Nephron progenitor cell (in vitro differentiated cells): ENCODE results near the gene GRID2.
A peak's percentile ranks its signal among the peaks of the same experiment; 100 is the strongest.

ENCODE experiments used
- DNase-seq: peaks from one replicate; pipeline ENCODE4 v3.0.0; 2021
- H3K27ac Mint-ChIP-seq: 2 replicates; pipeline ENCODE4 v1.8.0; 2021; ENCODE audit warnings: mild to moderate bottlenecking, moderate library complexity, mixed read lengths
- H3K27me3 Mint-ChIP-seq: 2 replicates; pipeline ENCODE4 v1.8.0; 2021; ENCODE audit warnings: mild to moderate bottlenecking, low read depth, mixed read lengths; ENCODE audit not compliant: poor library complexity
- H3K36me3 Mint-ChIP-seq: 2 replicates; pipeline ENCODE4 v1.8.0; 2021; ENCODE audit warnings: low read depth, mixed read lengths
- H3K4me1 Mint-ChIP-seq: 2 replicates; pipeline ENCODE4 v1.8.0; 2021; ENCODE audit warnings: mixed read lengths
- H3K4me3 Mint-ChIP-seq: 2 replicates; pipeline ENCODE4 v1.8.0; 2021; ENCODE audit warnings: mild to moderate bottlenecking, moderate library complexity, mixed read lengths
- H3K9me3 Mint-ChIP-seq: 2 replicates; pipeline ENCODE4 v1.8.0; 2021; ENCODE audit warnings: mild to moderate bottlenecking, moderate library complexity, mixed read lengths
- CTCF ChIP-seq: fragments of 200-600 bp; sonication (generic); IDR thresholded peaks from 2 replicates; pipeline ENCODE4 v1.5.0; 2021; ENCODE audit warnings: antibody characterized with exemption

GRID2 gene

DNA sequence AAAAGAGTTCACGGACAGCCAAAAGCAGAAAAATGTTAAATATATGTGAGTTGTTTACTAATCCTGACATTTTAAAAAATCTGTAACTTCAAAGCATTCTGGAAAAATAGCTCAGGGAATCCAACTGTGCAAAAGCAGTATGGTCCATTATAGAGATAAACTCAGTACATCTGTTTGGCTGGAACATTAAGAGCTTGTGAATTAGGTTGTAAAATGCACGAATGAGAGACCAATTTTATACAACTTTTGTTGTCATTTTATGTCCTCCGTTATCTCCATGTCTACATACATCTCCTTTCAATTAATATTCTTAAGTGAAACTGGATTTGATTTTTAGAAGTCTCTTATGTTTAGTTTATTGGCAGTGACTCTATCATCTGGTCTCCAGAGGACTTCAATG, 1157.8 kb downstream of the GRID2 start:
- H3K4me1 Mint-ChIP-seq, result no peaks in the 10 kb centered on the region
- H3K36me3 Mint-ChIP-seq, result no peaks in the 10 kb centered on the region
- H3K27me3 Mint-ChIP-seq, result peaks cover 4% of the 10 kb centered on the region
- TF ChIP-seq CTCF, result no peak
- no peak overlapping the region for H3K27ac Mint-ChIP-seq
- no peak for DNase-seq
- no peak overlapping the region for H3K4me3 Mint-ChIP-seq
- H3K9me3 Mint-ChIP-seq, result no peaks in the 10 kb centered on the region

GRCh38 chr4:93466446-93466845, 1162.7 kb downstream of the GRID2 start:
- peak; percentile 3 for DNase-seq
- Mint-ChIP-seq H3K4me1 (no peaks in the 10 kb centered on the region), H3K4me3 (no peak overlapping the region), H3K27me3 (peaks cover 4% of the 10 kb centered on the region), H3K36me3 (no peaks in the 10 kb centered on the region), H3K9me3 (no peaks in the 10 kb centered on the region), H3K27ac (no peak overlapping the region)
- no peak for TF ChIP-seq CTCF

DNA sequence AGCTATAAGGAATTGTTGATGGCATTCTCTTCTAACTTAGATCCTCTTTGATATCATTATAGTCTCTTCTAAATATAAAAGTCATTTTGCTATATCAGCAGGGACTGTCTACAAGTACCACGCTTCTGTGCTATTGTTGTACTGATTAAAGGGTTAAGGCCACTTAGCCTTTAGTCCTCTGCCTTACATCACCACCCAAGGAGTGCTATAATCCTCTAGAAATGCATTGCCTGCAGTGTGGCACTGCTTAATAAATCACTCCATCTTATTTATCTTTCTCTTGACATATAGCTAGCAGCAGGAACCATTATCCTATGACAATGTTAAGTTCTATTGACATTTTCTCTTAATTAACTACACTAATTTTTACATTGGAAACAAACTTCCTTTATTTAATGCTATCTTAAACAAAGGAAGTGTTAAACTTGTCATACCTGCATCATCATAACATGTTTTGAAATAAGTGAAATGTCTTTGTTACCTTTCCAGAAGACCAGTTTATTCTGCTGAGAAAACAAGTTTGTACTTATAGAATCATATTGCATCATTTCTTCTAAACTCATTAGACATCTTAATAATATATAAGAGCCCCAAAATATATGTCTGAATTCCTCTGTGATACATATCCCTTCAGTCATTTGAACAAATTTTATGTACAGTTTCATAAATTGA, 1163.9 kb downstream of the GRID2 start:
- no peak for TF ChIP-seq CTCF
- no peaks in the 10 kb centered on the region for H3K36me3 Mint-ChIP-seq
- H3K27ac Mint-ChIP-seq, result no peak overlapping the region
- H3K4me1 Mint-ChIP-seq, result no peaks in the 10 kb centered on the region
- no peak for DNase-seq
- peaks cover 4% of the 10 kb centered on the region for H3K27me3 Mint-ChIP-seq
- H3K4me3 Mint-ChIP-seq, result no peak overlapping the region
- no peaks in the 10 kb centered on the region for H3K9me3 Mint-ChIP-seq

DNA sequence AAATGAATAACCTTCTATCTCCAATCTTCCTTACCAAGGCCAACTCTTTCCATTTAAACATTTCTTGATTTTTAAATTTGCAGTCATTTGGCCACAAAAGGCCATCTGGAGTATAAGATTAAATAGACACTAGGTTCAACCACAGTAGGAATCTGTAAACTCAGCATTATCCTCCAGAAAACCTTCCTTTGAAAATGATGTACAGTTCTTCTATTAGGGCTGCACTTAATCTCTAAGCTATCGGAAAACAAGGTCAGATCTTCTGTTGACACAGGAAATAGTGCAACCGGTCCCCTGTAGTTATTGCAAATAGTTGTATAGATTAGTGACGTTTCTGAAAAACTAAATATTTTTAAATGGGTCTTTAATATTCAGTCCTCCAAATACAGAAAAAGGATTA, 1165.8 kb downstream of the GRID2 start:
- Mint-ChIP-seq H3K9me3 (no peaks in the 10 kb centered on the region), H3K4me3 (no peak overlapping the region), H3K4me1 (no peaks in the 10 kb centered on the region), H3K27ac (no peak overlapping the region), H3K36me3 (no peaks in the 10 kb centered on the region), H3K27me3 (peaks cover 4% of the 10 kb centered on the region)
- no peak for DNase-seq
- TF ChIP-seq CTCF, result no peak

DNA sequence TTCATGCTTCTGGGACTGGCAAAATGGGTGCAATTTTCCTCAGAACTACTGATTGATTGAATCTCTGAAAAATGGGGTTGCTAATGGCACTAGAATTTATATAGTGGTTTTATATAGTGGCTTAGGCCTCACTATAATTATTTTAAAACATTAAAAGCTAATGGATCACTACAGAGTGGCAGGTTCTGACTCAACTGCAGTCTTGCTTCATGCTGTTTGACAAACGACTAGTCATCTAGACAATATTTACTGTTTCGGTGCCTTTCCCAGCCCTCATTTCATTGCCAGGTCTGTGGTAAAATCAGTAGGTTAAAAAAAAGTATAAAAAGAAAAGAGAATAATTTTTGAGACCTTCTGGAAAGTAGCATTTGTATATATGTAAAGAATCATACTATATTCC, 1172.0 kb downstream of the GRID2 start:
- DNase-seq, result no peak
- H3K36me3 Mint-ChIP-seq, result no peaks in the 10 kb centered on the region
- H3K27ac Mint-ChIP-seq, result no peak overlapping the region
- peaks cover 5% of the 10 kb centered on the region for H3K4me1 Mint-ChIP-seq
- H3K27me3 Mint-ChIP-seq, result no peaks in the 10 kb centered on the region
- no peaks in the 10 kb centered on the region for H3K9me3 Mint-ChIP-seq
- no peak for TF ChIP-seq CTCF
- no peak overlapping the region for H3K4me3 Mint-ChIP-seq

GRCh38 chr4:93478805-93479204, 1175.0 kb downstream of the GRID2 start:
- no peak overlapping the region for H3K27ac Mint-ChIP-seq
- no peaks in the 10 kb centered on the region for H3K27me3 Mint-ChIP-seq
- H3K4me1 Mint-ChIP-seq, result peaks cover 5% of the 10 kb centered on the region
- no peaks in the 10 kb centered on the region for H3K9me3 Mint-ChIP-seq
- H3K36me3 Mint-ChIP-seq, result no peaks in the 10 kb centered on the region
- DNase-seq, result no peak
- TF ChIP-seq CTCF, result no peak
- H3K4me3 Mint-ChIP-seq, result no peak overlapping the region
